ENCODE measurements around the gene RASA2. TPM values are rescaled to one million over a fixed set of nuclear protein-coding genes. Genes with fewer than 3 reads are reported as not detected.

Gene RASA2
- total and polyA plus RNA-seq, 10 of the 15 experiments (the other 5 are each of a cell fraction or from before 2014, with no cell fraction given) = 1.9 to 9.4 (median 7.2) TPM

GRCh38 chr3:141476033-141476432, 10.8 kb upstream of the RASA2 start (continued):
- TF ChIP-seq MLLT1 (IDR thresholded peaks at IDR 0.05) (no peak), E4F1 (IDR thresholded peaks at IDR 0.05; ENCODE audit: borderline replicate concordance, partially characterized antibody) (no peak)

- Histone ChIP-seq H4K20me1 (ENCODE audit: control insufficient read depth, insufficient read depth) (no peaks in the 10 kb centered on the region), H3K79me2 (ENCODE audit: control insufficient read depth, insufficient read depth, low read length) (no peaks in the 10 kb centered on the region), H3K9me3 (replicated peaks; ENCODE audit: control insufficient read depth, insufficient read depth, low read length) (no peaks in the 10 kb centered on the region), H3K36me3 (ENCODE audit: control insufficient read depth in 2 of 2, insufficient read depth in 2 of 2, low read length in 1 of 2) (no peaks in the 10 kb centered on the region), H3K4me3 (no peak overlapping the region), H2AFZ (ENCODE audit: control insufficient read depth, low read depth, low read length) (no peak overlapping the region), H3K9ac (ENCODE audit: control insufficient read depth, insufficient read depth, low read length) (no peak overlapping the region), H3K4me1 (ENCODE audit: control insufficient read depth, insufficient read depth, low read length) (no peaks in the 10 kb centered on the region), H3K4me2 (ENCODE audit: control insufficient read depth, insufficient read depth) (no peak overlapping the region), H3K27me3 (replicated peaks in 1 of 2; ENCODE audit: control insufficient read depth in 2 of 2, insufficient read depth in 2 of 2, low read length in 1 of 2) (peaks cover 0 to 2% of the 10 kb centered on the region in 2 experiments; a peak in 1 of 4 replicates), H3K27ac (ENCODE audit: control insufficient read depth, insufficient read depth) (no peak overlapping the region)
- ChIA-PET RAD21 (ENCODE audit: unreplicated experiment) (no interaction called here), CTCF (interaction anchor here (1.2 to 1.5 kb wide), 3 partner anchors 9 to 84 kb away, joined by 4 to 8 read pairs (median 5); no protein-coding TSS in a partner anchor), POLR2A (no interaction called here), SMC1A (ENCODE audit: uncharacterized antibody, unreplicated experiment) (interaction anchor here (0.9 to 1.4 kb wide), 2 partner anchors 12 to 84 kb away, joined by 3 read pairs; no protein-coding TSS in a partner anchor)
- no peak for DNase-seq (ENCODE audit: low read depth, low spot score)
- no TSS peak for BruUV-seq (replicated peaks)
- FAIRE-seq = no peak
- WGBS (ENCODE audit: insufficient coverage, insufficient replicate concordance, low lambda C conversion rate, missing lambda C conversion rate) = 42% methylated on average over 4 of the region's 4 CpGs
- intact Hi-C loops (cut with micrococcal nuclease; ENCODE audit: unreplicated experiment) (no loop called here), in situ Hi-C loops (cut with MboI) (no loop called here)
- ATAC-seq = no peak
- no peak for TF ChIP-seq EZH2 (IDR thresholded peaks at IDR 0.05; ENCODE audit: borderline replicate concordance, control insufficient read depth, low read depth, low read length)
- no peak for TF ChIP-seq REST (IDR thresholded peaks at IDR 0.05; ENCODE audit: low read depth, low read length)
- no peak for TF ChIP-seq ATF2 (IDR thresholded peaks at IDR 0.05; ENCODE audit: low read length)
- no peak for TF ChIP-seq NRF1 (conservative IDR thresholded peaks at IDR 0.05; ENCODE audit: low read depth, low read length)
- no peak for TF ChIP-seq ELK1 (IDR thresholded peaks at IDR 0.05; ENCODE audit: low read depth, low read length)
- TF ChIP-seq MLLT1 (IDR thresholded peaks at IDR 0.05) = no peak
Measured at GRCh38 chr3:141477224-141477623, 9.6 kb upstream of the RASA2 start.

Measured in GM12878 (cell line).